AG04450 (cell line): ENCODE data around the gene MOG. TPM values are rescaled to one million over a fixed set of nuclear protein-coding genes. Genes with fewer than 3 reads are reported as not detected.

Source experiments
- CTCF ChIA-PET: fragments of 300-600, 350-600 bp; formaldehyde crosslinking; extraction: SDS; loops from one replicate; lab custom pipeline; 2022; ENCODE audit warnings: antibody characterized with exemption, inconsistent platforms; lab: Charles Lee
- POLR2A ChIA-PET: fragments of 350-600 bp; formaldehyde crosslinking; extraction: SDS; loops from one replicate; lab custom pipeline; 2021; ENCODE audit warnings: antibody characterized with exemption, inconsistent platforms; lab: Yijun Ruan, JAX
- DNase-seq: peaks from one replicate; pipeline ENCODE4 v3.0.0-alpha.2; 2011; ENCODE audit warnings: low read depth, low spot score
- H3K27ac ChIP-seq: one replicate; pipeline ENCODE4 v1.5.1; 2012; ENCODE audit warnings: low read depth, low read length, control low read depth
- H3K27me3 ChIP-seq: one replicate; pipeline ENCODE4 v1.6.0; 2012; ENCODE audit warnings: low read length; ENCODE audit not compliant: control insufficient read depth, insufficient read depth
- H3K4me3 ChIP-seq: 2 replicates; pipeline ENCODE4 v1.5.1; 2011; ENCODE audit warnings: mild to moderate bottlenecking, low read depth, low read length, control low read depth
- H3K9me3 ChIP-seq: 2 replicates; pipeline ENCODE4 v1.5.1; 2012; ENCODE audit warnings: low read length; ENCODE audit not compliant: control insufficient read depth, insufficient read depth
- CTCF ChIP-seq: IDR thresholded peaks from 2 replicates; pipeline ENCODE4 v1.5.1; 2011; ENCODE audit warnings: low read depth, low read length, control low read depth, inconsistent platforms
- polyA plus RNA-seq: library from polyadenylated mRNA; depleted of rRNA; stranded (reverse); fragments of >200 nt; gene quantifications from 2 replicates; pipeline ENCODE4 v1.2.3, GENCODE V29; 2011

The MOG gene
- polyA plus RNA-seq, 1 experiment: not detected

GRCh38 chr6:29633534-29633905 lies 23.4 kb upstream of the MOG start:
- DNase-seq: no peak
- peak overlapping the region; percentile 79 for H3K4me3 ChIP-seq
- ChIA-PET POLR2A (interaction anchor here (0.6 to 1.7 kb wide), 5 partner anchors 14 to 816 kb away, joined by 3 to 12 read pairs (median 3); no protein-coding TSS in a partner anchor), CTCF (interaction anchor here (0.9 to 13.4 kb wide), 3 partner anchors 17 to 470 kb away, joined by 3 to 281 read pairs (median 4); no protein-coding TSS in a partner anchor)
- peak overlapping the region; percentile 47 for H3K27ac ChIP-seq
- no peaks in the 10 kb centered on the region for H3K27me3 ChIP-seq
- H3K9me3 ChIP-seq: no peaks in the 10 kb centered on the region; the same call in 1 of the 2 replicates
- no peak for TF ChIP-seq CTCF

- Histone ChIP-seq H3K4me3 (no peak overlapping the region), H3K27ac (no peak overlapping the region), H3K9me3 (no peaks in the 10 kb centered on the region; the same call in 1 of the 2 replicates), H3K27me3 (no peaks in the 10 kb centered on the region)
- DNase-seq: no peak
- no peak for TF ChIP-seq CTCF
- POLR2A ChIA-PET: no interaction called here
- CTCF ChIA-PET: interaction anchor here (1.7 to 11.2 kb wide), 2 partner anchors 9 to 14 kb away, joined by 4 to 200 read pairs; no protein-coding TSS in a partner anchor
Observed at GRCh38 chr6:29637247-29637646, 19.6 kb upstream of the MOG start.

- no peak overlapping the region for H3K27ac ChIP-seq
- POLR2A ChIA-PET: no interaction called here
- no peaks in the 10 kb centered on the region for H3K27me3 ChIP-seq
- TF ChIP-seq CTCF: no peak
- no peaks in the 10 kb centered on the region for H3K9me3 ChIP-seq
- CTCF ChIA-PET: interaction anchor here (1.6 to 11.2 kb wide), 2 partner anchors 10 to 13 kb away, joined by 4 to 200 read pairs; no protein-coding TSS in a partner anchor
- H3K4me3 ChIP-seq: no peak overlapping the region
- no peak for DNase-seq
Observed at GRCh38 chr6:29641430-29642148, 15.3 kb upstream of the MOG start.

- TF ChIP-seq CTCF: peak; percentile 77
Observed at GRCh38 chr6:29647927-29648642, 8.8 kb upstream of the MOG start.

More at GRCh38 chr6:29647927-29648642, 8.8 kb upstream of the MOG start:
- no peaks in the 10 kb centered on the region for H3K9me3 ChIP-seq
- H3K27me3 ChIP-seq: no peaks in the 10 kb centered on the region
- no peak overlapping the region for H3K27ac ChIP-seq
- DNase-seq: no peak
- CTCF ChIA-PET: interaction anchor here (0.5 to 9.0 kb wide), 11 partner anchors 8 to 239 kb away, joined by 3 to 281 read pairs (median 5); partner anchors contain the start of gene GABBR1
- H3K4me3 ChIP-seq: no peak overlapping the region
- POLR2A ChIA-PET: interaction anchor here (1.0 kb wide), 1 partner anchor 15 kb away, joined by 3 read pairs; the partner anchor contains the start of gene GABBR1
